Nephron (organoid): Measurements from ENCODE around the gene GLI3.

Experiments
- H3K27ac Mint-ChIP-seq, 3 experiments: 2 replicates each; pipeline ENCODE4 v1.8.0; 2020; ENCODE audit warnings: mixed read lengths in 3 of 3, mild to moderate bottlenecking in 2 of 3, moderate library complexity in 1 of 3
- H3K27me3 Mint-ChIP-seq: 2 replicates; pipeline ENCODE4 v1.8.0; 2021; ENCODE audit warnings: low read depth, mild to moderate bottlenecking, moderate library complexity, mixed read lengths
- H3K36me3 Mint-ChIP-seq: 2 replicates; pipeline ENCODE4 v1.8.0; 2020; ENCODE audit warnings: low read depth, mixed read lengths
- H3K4me1 Mint-ChIP-seq: 2 replicates; pipeline ENCODE4 v1.8.0; 2020; ENCODE audit warnings: mixed read lengths
- H3K4me3 Mint-ChIP-seq, 3 experiments: 2 replicates each; pipeline ENCODE4 v1.8.0; 2020; ENCODE audit warnings: mild to moderate bottlenecking in 3 of 3, mixed read lengths in 3 of 3, moderate library complexity in 2 of 3
- H3K9me3 Mint-ChIP-seq: 2 replicates; pipeline ENCODE4 v1.8.0; 2020; ENCODE audit warnings: mixed read lengths
- TF ChIP-seq, protein P1 (sequence below), 3 experiments: fragments of 200-600 bp; sonication (generic); IDR thresholded peaks; one replicate each; pipeline ENCODE4 v1.5.0; 2021; ENCODE audit warnings: antibody characterized with exemption in 3 of 3; ENCODE audit not compliant: unreplicated experiment in 3 of 3

GLI3 gene

DNA sequence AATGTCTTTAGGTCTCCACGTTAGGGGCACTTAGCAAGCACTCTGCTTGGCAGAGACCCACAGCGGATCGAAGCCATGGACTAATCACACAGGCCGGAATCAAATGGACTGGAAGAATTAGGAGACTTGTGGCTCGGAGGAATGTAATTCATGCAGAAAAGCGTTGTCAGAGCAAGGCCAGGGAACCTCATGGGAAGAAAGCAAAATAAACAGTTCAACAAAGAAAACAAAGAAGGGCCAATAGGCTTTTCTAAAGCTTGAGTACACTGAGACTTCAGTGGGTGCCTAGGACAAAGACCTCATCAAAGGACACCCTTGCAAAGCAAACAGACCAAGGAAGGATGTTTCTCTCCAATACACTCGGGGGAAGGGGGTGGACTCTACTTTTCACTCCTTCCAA, 171.1 kb downstream of the GLI3 start:
- H3K4me3 Mint-ChIP-seq, result no peak overlapping the region

DNA sequence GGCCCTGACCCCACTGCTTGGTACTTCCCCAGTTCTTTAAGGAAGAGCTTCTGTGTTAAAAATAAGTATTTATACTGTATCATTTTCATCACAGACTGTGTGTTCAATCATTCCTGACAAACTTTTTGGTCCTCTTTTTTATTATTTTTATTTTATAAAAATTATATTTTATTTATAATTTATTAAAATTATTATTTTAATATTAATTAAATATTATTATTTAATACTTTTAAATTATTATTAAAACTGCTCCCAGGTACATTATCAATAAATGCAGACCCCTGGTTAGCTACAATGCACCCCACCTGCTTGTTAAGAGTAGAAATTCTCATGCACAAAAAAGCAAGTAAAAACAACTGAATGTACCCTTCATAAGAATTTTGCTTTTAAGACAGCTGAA, 172.0 kb downstream of the GLI3 start:
- H3K4me3 Mint-ChIP-seq, result no peak overlapping the region
- peaks cover 61% of the 10 kb centered on the region for H3K4me1 Mint-ChIP-seq
- H3K27me3 Mint-ChIP-seq, result no peaks in the 10 kb centered on the region
- H3K36me3 Mint-ChIP-seq, result no peaks in the 10 kb centered on the region
- H3K9me3 Mint-ChIP-seq, result no peaks in the 10 kb centered on the region
- peak overlapping the region in 1 of 3 experiments; percentile 56 for H3K27ac Mint-ChIP-seq
- TF ChIP-seq, protein P1, sequence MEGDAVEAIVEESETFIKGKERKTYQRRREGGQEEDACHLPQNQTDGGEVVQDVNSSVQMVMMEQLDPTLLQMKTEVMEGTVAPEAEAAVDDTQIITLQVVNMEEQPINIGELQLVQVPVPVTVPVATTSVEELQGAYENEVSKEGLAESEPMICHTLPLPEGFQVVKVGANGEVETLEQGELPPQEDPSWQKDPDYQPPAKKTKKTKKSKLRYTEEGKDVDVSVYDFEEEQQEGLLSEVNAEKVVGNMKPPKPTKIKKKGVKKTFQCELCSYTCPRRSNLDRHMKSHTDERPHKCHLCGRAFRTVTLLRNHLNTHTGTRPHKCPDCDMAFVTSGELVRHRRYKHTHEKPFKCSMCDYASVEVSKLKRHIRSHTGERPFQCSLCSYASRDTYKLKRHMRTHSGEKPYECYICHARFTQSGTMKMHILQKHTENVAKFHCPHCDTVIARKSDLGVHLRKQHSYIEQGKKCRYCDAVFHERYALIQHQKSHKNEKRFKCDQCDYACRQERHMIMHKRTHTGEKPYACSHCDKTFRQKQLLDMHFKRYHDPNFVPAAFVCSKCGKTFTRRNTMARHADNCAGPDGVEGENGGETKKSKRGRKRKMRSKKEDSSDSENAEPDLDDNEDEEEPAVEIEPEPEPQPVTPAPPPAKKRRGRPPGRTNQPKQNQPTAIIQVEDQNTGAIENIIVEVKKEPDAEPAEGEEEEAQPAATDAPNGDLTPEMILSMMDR (IDR thresholded peaks at IDR 0.05; ENCODE audit: unreplicated experiment in 3 of 3), result no peak

More for the DNA sequence above, 171.1 kb downstream of the GLI3 start:
- H3K27ac Mint-ChIP-seq, result peak overlapping the region; percentile 23 to 80 (median 62)
- no peaks in the 10 kb centered on the region for H3K27me3 Mint-ChIP-seq
- TF ChIP-seq, protein P1 (IDR thresholded peaks at IDR 0.05; ENCODE audit: unreplicated experiment in 3 of 3), result no peak
- peaks cover 63% of the 10 kb centered on the region for H3K4me1 Mint-ChIP-seq
- no peaks in the 10 kb centered on the region for H3K9me3 Mint-ChIP-seq
- no peaks in the 10 kb centered on the region for H3K36me3 Mint-ChIP-seq

DNA sequence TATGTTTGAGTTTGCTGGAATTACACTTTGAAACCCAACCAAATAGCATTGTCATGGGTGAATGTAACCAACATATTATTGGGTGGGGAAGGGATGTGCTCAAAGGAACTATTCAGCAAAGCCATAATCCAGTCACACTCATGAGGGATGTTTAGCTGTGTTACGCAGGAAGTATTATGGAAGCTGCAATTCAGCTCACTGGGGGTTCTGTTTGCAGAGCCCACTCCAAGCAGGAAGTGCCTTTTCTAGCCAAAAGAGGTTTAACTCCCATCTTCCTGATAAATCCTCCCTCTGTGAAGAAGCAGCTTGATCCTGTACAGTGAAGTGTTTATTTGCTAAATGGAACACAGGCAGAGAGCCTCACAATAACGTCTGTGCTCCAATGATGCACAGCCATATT, 172.5 kb downstream of the GLI3 start:
- H3K4me3 Mint-ChIP-seq, result no peak overlapping the region
- peaks cover 3% of the 10 kb centered on the region for H3K36me3 Mint-ChIP-seq
- TF ChIP-seq, protein P1 (IDR thresholded peaks at IDR 0.05; ENCODE audit: unreplicated experiment in 3 of 3), result no peak
- peak overlapping the region in 1 of 3 experiments; percentile 56 for H3K27ac Mint-ChIP-seq
- peaks cover 56% of the 10 kb centered on the region for H3K4me1 Mint-ChIP-seq
- no peaks in the 10 kb centered on the region for H3K27me3 Mint-ChIP-seq
- no peaks in the 10 kb centered on the region for H3K9me3 Mint-ChIP-seq

DNA sequence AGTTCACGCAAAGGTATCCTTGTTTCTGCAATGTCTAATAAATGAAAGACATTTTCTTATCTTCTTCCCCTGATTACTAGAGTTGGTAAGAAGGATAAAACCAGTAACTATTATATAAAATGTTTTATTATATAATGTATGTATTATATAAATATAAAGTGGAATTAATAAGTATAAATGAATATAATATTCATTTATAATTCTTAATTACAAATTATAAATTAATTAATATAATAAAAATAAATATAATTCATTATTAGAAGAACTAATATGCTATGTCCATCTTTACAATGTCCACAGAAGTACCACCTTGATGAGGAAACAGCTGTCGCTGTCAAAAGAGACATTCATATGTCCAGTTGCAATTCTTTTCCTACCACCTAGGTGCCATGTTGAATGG, 177.7 kb downstream of the GLI3 start:
- Mint-ChIP-seq H3K36me3 (peaks cover 30% of the 10 kb centered on the region), H3K4me3 (no peak overlapping the region), H3K27ac (no peak overlapping the region), H3K4me1 (peaks cover 13% of the 10 kb centered on the region), H3K27me3 (no peaks in the 10 kb centered on the region), H3K9me3 (no peaks in the 10 kb centered on the region)
- TF ChIP-seq, protein P1 (IDR thresholded peaks at IDR 0.05; ENCODE audit: unreplicated experiment in 3 of 3), result no peak

DNA sequence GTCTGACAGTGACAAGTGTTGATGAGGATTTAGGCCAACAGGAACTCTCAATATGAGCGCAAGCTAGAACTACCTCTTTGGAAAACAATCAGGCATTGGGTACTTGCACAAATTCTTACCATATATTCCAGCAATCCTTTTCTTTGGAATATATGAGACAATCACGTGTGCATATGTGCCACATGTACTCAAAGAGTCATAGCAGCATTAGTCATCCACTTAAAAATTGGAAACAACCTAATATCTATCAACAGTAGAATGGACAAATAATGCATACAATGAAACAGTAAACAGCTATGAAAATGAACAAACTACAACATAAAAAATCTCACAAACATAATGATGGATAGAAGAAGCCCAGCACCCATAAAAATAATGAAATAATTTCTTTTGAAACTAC, 179.7 kb downstream of the GLI3 start:
- Mint-ChIP-seq H3K27ac (no peak overlapping the region), H3K9me3 (no peaks in the 10 kb centered on the region), H3K27me3 (no peaks in the 10 kb centered on the region), H3K4me1 (no peaks in the 10 kb centered on the region), H3K4me3 (no peak overlapping the region), H3K36me3 (peaks cover 40% of the 10 kb centered on the region)
- TF ChIP-seq, protein P1 (IDR thresholded peaks at IDR 0.05; ENCODE audit: unreplicated experiment in 3 of 3), result no peak

DNA sequence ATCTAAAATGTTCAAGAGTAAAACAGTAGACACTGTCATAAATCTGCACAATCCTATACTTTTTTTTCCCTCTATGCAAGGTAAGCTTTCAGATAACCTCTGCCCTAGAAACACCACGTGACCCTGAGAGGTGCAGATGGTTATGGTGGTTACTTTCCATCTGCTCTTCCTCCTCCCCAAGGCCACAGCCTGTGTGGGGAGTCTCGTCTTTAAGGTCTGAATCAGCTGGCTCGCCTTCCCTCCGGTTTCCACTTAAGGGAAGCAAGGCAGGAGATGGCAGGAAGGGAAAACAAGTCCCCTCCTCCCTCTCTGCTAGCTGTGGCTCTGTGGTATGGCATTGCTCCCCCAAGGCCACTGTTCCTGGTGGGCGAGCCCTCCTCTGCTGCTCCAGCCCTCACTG, 181.8 kb downstream of the GLI3 start:
- Mint-ChIP-seq H3K4me1 (no peaks in the 10 kb centered on the region), H3K27ac (no peak overlapping the region), H3K27me3 (no peaks in the 10 kb centered on the region), H3K36me3 (peaks cover 55% of the 10 kb centered on the region), H3K9me3 (no peaks in the 10 kb centered on the region), H3K4me3 (no peak overlapping the region)
- TF ChIP-seq, protein P1 (IDR thresholded peaks at IDR 0.05; ENCODE audit: unreplicated experiment in 3 of 3), result no peak
